CD4-positive, alpha-beta T cell (primary cell): ENCODE measurements around the gene RFPL1. TPM values are rescaled to one million over a fixed set of nuclear protein-coding genes. Genes with fewer than 3 reads are reported as not detected.

Experiments
- ATAC-seq: fragments of 200-7000 bp; cut with Tn5 transposase; one replicate; pipeline ENCODE4 v1.10.0; 2022; ENCODE audit warnings: mild to moderate bottlenecking; ENCODE audit not compliant: poor library complexity
- CTCF ChIA-PET: fragments of 350-600 bp; sonication (Branson Sonifier 250); formaldehyde crosslinking; loops from one replicate; lab custom pipeline; 2021; ENCODE audit warnings: antibody characterized with exemption, inconsistent platforms; lab: Charles Lee
- POLR2A ChIA-PET: fragments of 350-600 bp; sonication (Branson Sonifier 250); formaldehyde crosslinking; loops from one replicate; lab custom pipeline; 2021; ENCODE audit warnings: antibody characterized with exemption, inconsistent platforms; lab: Charles Lee
- DNase-seq, 14 experiments: peaks; one replicate each; pipeline ENCODE4 v3.0.0-alpha.2; 2013 to 2020; ENCODE audit warnings: mixed read lengths in 2 of 14
- H3K27ac ChIP-seq, 2 donors: one replicate each; pipeline versions ENCODE4 v1.5.1 to v1.7.0; 2013; ENCODE audit warnings: low read length in 2 of 2, low read depth in 1 of 2, mild to moderate bottlenecking in 1 of 2
- H3K27me3 ChIP-seq, 2 experiments: 1 replicate in 1 of 2; 2 replicates in 1 of 2; pipeline versions ENCODE4 v1.6.1 to v1.7.0; 2013; ENCODE audit warnings: low read length in 2 of 2, control low read depth in 1 of 2, mild to moderate bottlenecking in 1 of 2, moderate library complexity in 1 of 2; ENCODE audit not compliant: insufficient read depth in 2 of 2, control insufficient read depth in 1 of 2
- H3K36me3 ChIP-seq: one replicate; pipeline ENCODE4 v1.6.1; 2013; ENCODE audit warnings: low read length, control low read depth; ENCODE audit not compliant: insufficient read depth
- H3K4me1 ChIP-seq: one replicate; pipeline ENCODE4 v1.6.1; 2013; ENCODE audit warnings: low read length, control low read depth; ENCODE audit not compliant: insufficient read depth
- H3K4me3 ChIP-seq: one replicate; pipeline ENCODE4 v1.5.1; 2013; ENCODE audit warnings: mild to moderate bottlenecking, low read length, moderate library complexity
- H3K9me3 ChIP-seq, 2 experiments: 1 replicate in 1 of 2; 2 replicates in 1 of 2; pipeline versions ENCODE4 v1.6.1 to v1.7.0; 2013; ENCODE audit warnings: low read length in 2 of 2, mild to moderate bottlenecking in 2 of 2, control low read depth in 1 of 2, moderate library complexity in 1 of 2; ENCODE audit not compliant: control insufficient read depth in 1 of 2, insufficient read depth in 1 of 2
- H3K27ac Mint-ChIP-seq: one replicate; pipeline ENCODE4 v1.8.0; 2020; ENCODE audit warnings: mixed read lengths
- H3K27me3 Mint-ChIP-seq: one replicate; pipeline ENCODE4 v1.8.0; 2021; ENCODE audit warnings: mixed read lengths
- H3K36me3 Mint-ChIP-seq: one replicate; pipeline ENCODE4 v1.8.0; 2021; ENCODE audit warnings: low read depth, mixed read lengths
- H3K4me1 Mint-ChIP-seq: one replicate; pipeline ENCODE4 v1.8.0; 2021; ENCODE audit warnings: low read depth, mixed read lengths
- H3K4me3 Mint-ChIP-seq: one replicate; pipeline ENCODE4 v1.8.0; 2020; ENCODE audit warnings: mild to moderate bottlenecking, mixed read lengths
- H3K9me3 Mint-ChIP-seq: one replicate; pipeline ENCODE4 v1.8.0; 2020; ENCODE audit warnings: mixed read lengths
- intact Hi-C, 2 experiments: fragments of 100-400 bp; cut with DNase I in 1 of 2; cut with micrococcal nuclease in 1 of 2; formaldehyde crosslinking; loops; one replicate each; pipeline versions ENCODE4 v1.15.1 to v1.9.0; 2023 to 2025; cut with DNase I, micrococcal nuclease
- total RNA-seq, 174 experiments: library from RNA in 2 of 174; stranded (reverse) in 2 of 174; gene quantifications; one replicate each; pipeline ENCODE4 v1.2.3 and lab custom pipeline; 2021 to 2026
- TF ChIP-seq, protein P1 (sequence below): fragments of 200-600 bp; IDR thresholded peaks from one replicate; pipeline ENCODE4 v1.8.0; 2022; ENCODE audit warnings: antibody characterized with exemption, mild to moderate bottlenecking

The RFPL1 gene
- total RNA-seq, 2 experiments from 2014 or later = not detected

DNA sequence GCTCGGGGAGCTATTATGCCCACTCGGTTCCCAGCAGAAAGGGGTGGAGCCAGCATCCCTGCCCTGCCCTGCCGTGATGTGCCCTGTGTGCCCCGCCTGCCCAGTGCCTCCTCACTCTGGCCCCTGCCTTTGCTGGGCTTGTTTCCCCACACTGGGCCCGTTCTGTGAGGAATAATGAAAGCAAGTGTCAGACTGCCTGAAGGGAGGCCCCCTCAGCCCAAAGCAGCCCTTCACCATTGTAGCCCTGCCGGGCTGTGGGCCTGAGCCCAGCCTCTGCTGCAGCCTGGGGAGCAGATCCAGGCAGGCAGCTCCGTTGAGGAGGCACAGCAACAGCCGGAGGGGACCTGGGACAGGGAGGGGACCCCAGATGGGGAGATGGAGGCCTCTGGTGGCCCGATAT lies 21.4 kb downstream of the RFPL1 start:
- Histone ChIP-seq H3K9me3 (no peaks in the 10 kb centered on the region), H3K27ac (no peak overlapping the region), H3K27me3 (no peaks in the 10 kb centered on the region), H3K4me1 (no peaks in the 10 kb centered on the region), H3K4me3 (no peak overlapping the region), H3K36me3 (no peaks in the 10 kb centered on the region)
- no peaks in the 10 kb centered on the region for H3K9me3 Mint-ChIP-seq
- TF ChIP-seq, protein P1, sequence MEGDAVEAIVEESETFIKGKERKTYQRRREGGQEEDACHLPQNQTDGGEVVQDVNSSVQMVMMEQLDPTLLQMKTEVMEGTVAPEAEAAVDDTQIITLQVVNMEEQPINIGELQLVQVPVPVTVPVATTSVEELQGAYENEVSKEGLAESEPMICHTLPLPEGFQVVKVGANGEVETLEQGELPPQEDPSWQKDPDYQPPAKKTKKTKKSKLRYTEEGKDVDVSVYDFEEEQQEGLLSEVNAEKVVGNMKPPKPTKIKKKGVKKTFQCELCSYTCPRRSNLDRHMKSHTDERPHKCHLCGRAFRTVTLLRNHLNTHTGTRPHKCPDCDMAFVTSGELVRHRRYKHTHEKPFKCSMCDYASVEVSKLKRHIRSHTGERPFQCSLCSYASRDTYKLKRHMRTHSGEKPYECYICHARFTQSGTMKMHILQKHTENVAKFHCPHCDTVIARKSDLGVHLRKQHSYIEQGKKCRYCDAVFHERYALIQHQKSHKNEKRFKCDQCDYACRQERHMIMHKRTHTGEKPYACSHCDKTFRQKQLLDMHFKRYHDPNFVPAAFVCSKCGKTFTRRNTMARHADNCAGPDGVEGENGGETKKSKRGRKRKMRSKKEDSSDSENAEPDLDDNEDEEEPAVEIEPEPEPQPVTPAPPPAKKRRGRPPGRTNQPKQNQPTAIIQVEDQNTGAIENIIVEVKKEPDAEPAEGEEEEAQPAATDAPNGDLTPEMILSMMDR = no peak
- H3K36me3 Mint-ChIP-seq = no peaks in the 10 kb centered on the region
- ATAC-seq (no peak), DNase-seq (no peak)
- H3K27ac Mint-ChIP-seq = no peak overlapping the region
- ChIA-PET CTCF (no interaction called here), POLR2A (no interaction called here)
- no peak overlapping the region for H3K4me3 Mint-ChIP-seq
- no peaks in the 10 kb centered on the region for H3K4me1 Mint-ChIP-seq
- no peaks in the 10 kb centered on the region for H3K27me3 Mint-ChIP-seq
- intact Hi-C loops = no loop called here

DNA sequence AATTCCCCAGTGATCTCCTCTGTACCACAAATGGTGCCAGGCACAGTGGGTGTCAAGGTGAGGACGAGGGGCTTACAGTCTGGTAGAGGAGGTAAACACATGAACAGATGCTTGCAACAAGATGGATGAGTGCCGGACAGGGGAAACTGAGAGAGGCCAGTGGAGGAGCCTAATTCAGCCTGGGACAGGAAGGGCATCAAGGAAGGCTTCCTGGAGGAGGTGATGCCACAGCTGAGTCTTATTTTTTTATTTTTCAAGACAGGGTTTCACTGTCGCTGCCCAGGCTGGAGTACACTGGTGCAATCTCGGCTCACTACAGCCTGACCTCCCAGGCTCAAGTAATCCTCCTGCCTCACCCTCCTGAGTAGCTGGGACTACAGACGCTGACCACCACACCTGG lies 22.9 kb downstream of the RFPL1 start:
- intact Hi-C loops = no loop called here
- Mint-ChIP-seq H3K4me3 (no peak overlapping the region), H3K36me3 (no peaks in the 10 kb centered on the region), H3K27me3 (no peaks in the 10 kb centered on the region), H3K27ac (no peak overlapping the region), H3K9me3 (no peaks in the 10 kb centered on the region), H3K4me1 (no peaks in the 10 kb centered on the region)
- Histone ChIP-seq H3K36me3 (no peaks in the 10 kb centered on the region), H3K4me1 (no peaks in the 10 kb centered on the region), H3K9me3 (no peaks in the 10 kb centered on the region), H3K27ac (no peak overlapping the region), H3K27me3 (no peaks in the 10 kb centered on the region), H3K4me3 (no peak overlapping the region)
- ChIA-PET POLR2A (no interaction called here), CTCF (no interaction called here)
- ATAC-seq (no peak), DNase-seq (no peak)
- TF ChIP-seq, protein P1 = no peak

DNA sequence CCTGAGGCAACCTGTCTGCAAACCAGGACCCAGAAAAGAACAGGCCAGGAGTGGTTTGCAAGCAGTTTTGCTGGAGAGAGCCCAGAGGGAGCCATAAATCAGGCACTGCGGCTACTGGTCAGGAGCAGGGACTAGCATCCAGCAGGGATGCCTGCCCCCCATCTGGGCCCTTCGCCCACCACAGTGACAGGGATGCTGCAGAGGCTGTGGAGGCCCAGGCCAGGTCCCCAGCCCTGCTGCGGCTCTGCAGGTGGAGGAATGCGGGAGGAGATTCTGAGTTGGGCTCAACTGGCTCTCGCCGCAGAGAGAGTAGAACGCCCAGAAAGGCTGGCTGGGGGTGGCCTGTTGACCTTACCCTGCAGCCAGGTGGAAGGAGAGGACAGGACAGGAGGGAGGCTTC lies 25.2 kb downstream of the RFPL1 start:
- no peak overlapping the region for H3K4me3 ChIP-seq
- POLR2A ChIA-PET = no interaction called here
- Mint-ChIP-seq H3K4me1 (no peaks in the 10 kb centered on the region), H3K4me3 (no peak overlapping the region), H3K27ac (no peak overlapping the region), H3K9me3 (no peaks in the 10 kb centered on the region), H3K36me3 (no peaks in the 10 kb centered on the region), H3K27me3 (no peaks in the 10 kb centered on the region)
- H3K27ac ChIP-seq = no peak overlapping the region
- DNase-seq (no peak), ATAC-seq (no peak)
- CTCF ChIA-PET = no interaction called here
- no peaks in the 10 kb centered on the region for H3K36me3 ChIP-seq
- intact Hi-C loops = no loop called here
- H3K27me3 ChIP-seq = no peaks in the 10 kb centered on the region
- no peaks in the 10 kb centered on the region for H3K9me3 ChIP-seq
- TF ChIP-seq, protein P1 = no peak
- no peaks in the 10 kb centered on the region for H3K4me1 ChIP-seq
